DOHH2 (cell line): ENCODE data around the gene RIT2.

Source experiments
- H3F3A ChIP-seq: fragments of 200-600 bp; sonication (generic), shearing (Covaris generic); 2 replicates; pipeline ENCODE4 v1.6.0; 2016; ENCODE audit warnings: antibody characterized with exemption, mild to moderate bottlenecking; ENCODE audit not compliant: control insufficient read depth, insufficient read depth
- H3K27ac ChIP-seq: fragments of 200-600 bp; sonication (generic); 2 replicates; pipeline ENCODE4 v1.5.1; 2014; ENCODE audit warnings: low read depth, mild to moderate bottlenecking, low read length, moderate library complexity
- H3K27me3 ChIP-seq: fragments of 200-600 bp; sonication (generic); 2 replicates; pipeline ENCODE4 v1.6.1; 2014; ENCODE audit warnings: mild to moderate bottlenecking, low read length, mixed read lengths; ENCODE audit not compliant: control insufficient read depth
- H3K36me3 ChIP-seq: fragments of 200-600 bp; sonication (generic); 2 replicates; pipeline ENCODE4 v1.6.1; 2014; ENCODE audit warnings: mild to moderate bottlenecking, low read length, moderate library complexity, mixed read lengths; ENCODE audit not compliant: control insufficient read depth
- H3K4me1 ChIP-seq: fragments of 200-600 bp; sonication (generic); 2 replicates; pipeline ENCODE4 v1.6.1; 2014; ENCODE audit warnings: mild to moderate bottlenecking, low read length, mixed read lengths; ENCODE audit not compliant: control insufficient read depth
- H3K4me2 ChIP-seq: fragments of 200-600 bp; sonication (generic); 2 replicates; pipeline ENCODE4 v1.6.0; 2014; ENCODE audit warnings: mild to moderate bottlenecking, low read length, moderate library complexity
- H3K4me3 ChIP-seq: fragments of 200-600 bp; sonication (generic); 2 replicates; pipeline ENCODE4 v1.5.1; 2014; ENCODE audit warnings: mild to moderate bottlenecking, low read length, mixed read lengths
- H3K79me2 ChIP-seq: fragments of 200-600 bp; sonication (generic); 2 replicates; pipeline ENCODE4 v1.6.1; 2014; ENCODE audit warnings: mild to moderate bottlenecking, low read length, mixed read lengths; ENCODE audit not compliant: control insufficient read depth
- H3K9me2 ChIP-seq: fragments of 200-600 bp; sonication (generic); replicated peaks from 2 replicates; pipeline ENCODE4 v1.6.1; 2014; ENCODE audit warnings: mild to moderate bottlenecking, low read length, mixed read lengths; ENCODE audit not compliant: control insufficient read depth
- H3K9me3 ChIP-seq: fragments of 200-600 bp; sonication (generic); 2 replicates; pipeline ENCODE4 v1.6.1; 2014; ENCODE audit warnings: antibody characterized with exemption, low read length, mixed read lengths; ENCODE audit not compliant: control insufficient read depth, insufficient read depth
- H4K20me1 ChIP-seq: fragments of 200-600 bp; sonication (generic); 2 replicates; pipeline ENCODE4 v1.6.0; 2014; ENCODE audit warnings: low read depth, mild to moderate bottlenecking, antibody characterized with exemption, low read length, moderate library complexity; ENCODE audit not compliant: control insufficient read depth, insufficient read depth
- EZH2phosphoT487 ChIP-seq: fragments of 200-600 bp; sonication (generic); IDR thresholded peaks from 2 replicates; pipeline ENCODE4 v1.6.1; 2017; ENCODE audit warnings: borderline replicate concordance, mild to moderate bottlenecking, antibody characterized with exemption, low read length, moderate library complexity, mixed read lengths
- TF ChIP-seq, protein P1 (sequence below): fragments of 200-600 bp; sonication (generic); IDR thresholded peaks from one replicate; pipeline ENCODE4 v1.5.1; 2014; ENCODE audit warnings: antibody characterized with exemption, mild to moderate bottlenecking, low read depth, low read length; ENCODE audit not compliant: poor library complexity, severe bottlenecking

The RIT2 gene

GRCh38 chr18:43031169-43031568 lies 84.3 kb downstream of the RIT2 start:
- H3K27me3 ChIP-seq = no peaks in the 10 kb centered on the region
- no peak overlapping the region for H3K4me3 ChIP-seq
- H3K9me3 ChIP-seq = no peaks in the 10 kb centered on the region
- H3K9me2 ChIP-seq = no peaks in the 10 kb centered on the region
- H3K79me2 ChIP-seq = no peaks in the 10 kb centered on the region
- no peaks in the 10 kb centered on the region for H4K20me1 ChIP-seq
- H3K4me2 ChIP-seq = no peak overlapping the region
- H3K27ac ChIP-seq = no peak overlapping the region
- no peaks in the 10 kb centered on the region for H3K36me3 ChIP-seq
- no peak for TF ChIP-seq EZH2phosphoT487
- TF ChIP-seq, protein P1, sequence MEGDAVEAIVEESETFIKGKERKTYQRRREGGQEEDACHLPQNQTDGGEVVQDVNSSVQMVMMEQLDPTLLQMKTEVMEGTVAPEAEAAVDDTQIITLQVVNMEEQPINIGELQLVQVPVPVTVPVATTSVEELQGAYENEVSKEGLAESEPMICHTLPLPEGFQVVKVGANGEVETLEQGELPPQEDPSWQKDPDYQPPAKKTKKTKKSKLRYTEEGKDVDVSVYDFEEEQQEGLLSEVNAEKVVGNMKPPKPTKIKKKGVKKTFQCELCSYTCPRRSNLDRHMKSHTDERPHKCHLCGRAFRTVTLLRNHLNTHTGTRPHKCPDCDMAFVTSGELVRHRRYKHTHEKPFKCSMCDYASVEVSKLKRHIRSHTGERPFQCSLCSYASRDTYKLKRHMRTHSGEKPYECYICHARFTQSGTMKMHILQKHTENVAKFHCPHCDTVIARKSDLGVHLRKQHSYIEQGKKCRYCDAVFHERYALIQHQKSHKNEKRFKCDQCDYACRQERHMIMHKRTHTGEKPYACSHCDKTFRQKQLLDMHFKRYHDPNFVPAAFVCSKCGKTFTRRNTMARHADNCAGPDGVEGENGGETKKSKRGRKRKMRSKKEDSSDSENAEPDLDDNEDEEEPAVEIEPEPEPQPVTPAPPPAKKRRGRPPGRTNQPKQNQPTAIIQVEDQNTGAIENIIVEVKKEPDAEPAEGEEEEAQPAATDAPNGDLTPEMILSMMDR = no peak
- no peaks in the 10 kb centered on the region for H3F3A ChIP-seq
- H3K4me1 ChIP-seq = no peaks in the 10 kb centered on the region

GRCh38 chr18:43029414-43029813 lies 86.1 kb downstream of the RIT2 start:
- Histone ChIP-seq H3K4me2 (no peak overlapping the region), H3K79me2 (no peaks in the 10 kb centered on the region), H3K27ac (no peak overlapping the region), H3K36me3 (no peaks in the 10 kb centered on the region), H3K4me3 (no peak overlapping the region), H3K9me2 (no peaks in the 10 kb centered on the region), H3K9me3 (no peaks in the 10 kb centered on the region), H3K27me3 (no peaks in the 10 kb centered on the region), H4K20me1 (no peaks in the 10 kb centered on the region), H3K4me1 (no peaks in the 10 kb centered on the region), H3F3A (no peaks in the 10 kb centered on the region)
- TF ChIP-seq EZH2phosphoT487 = no peak
- TF ChIP-seq, protein P1 = no peak

DNA sequence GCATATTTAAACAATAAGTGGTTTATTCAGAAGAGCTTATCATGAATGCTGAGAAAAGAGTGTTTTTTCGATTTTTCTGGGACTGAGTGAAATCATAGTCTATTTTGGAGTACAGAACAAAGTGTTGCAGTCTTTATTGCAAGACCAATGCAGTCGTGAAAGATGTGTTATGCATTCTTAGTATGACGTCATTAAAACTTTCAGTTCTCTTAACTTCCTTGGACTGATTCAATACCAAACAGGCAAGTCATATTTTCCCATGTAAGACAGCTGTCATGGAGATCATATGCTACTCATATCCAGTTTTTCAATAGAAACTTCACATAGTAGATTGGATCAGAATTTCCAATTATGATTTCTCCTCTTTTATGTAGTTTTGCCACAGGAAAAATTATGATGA lies 92.6 kb downstream of the RIT2 start:
- H3K79me2 ChIP-seq = no peaks in the 10 kb centered on the region
- no peak overlapping the region for H3K27ac ChIP-seq
- no peaks in the 10 kb centered on the region for H4K20me1 ChIP-seq
- H3K4me3 ChIP-seq = no peak overlapping the region
- no peak overlapping the region for H3K4me2 ChIP-seq
- H3K9me2 ChIP-seq = no peaks in the 10 kb centered on the region
- H3K9me3 ChIP-seq = no peaks in the 10 kb centered on the region
- no peaks in the 10 kb centered on the region for H3F3A ChIP-seq
- no peaks in the 10 kb centered on the region for H3K27me3 ChIP-seq
- TF ChIP-seq, protein P1 = no peak
- TF ChIP-seq EZH2phosphoT487 = no peak
- H3K36me3 ChIP-seq = no peaks in the 10 kb centered on the region
- H3K4me1 ChIP-seq = no peaks in the 10 kb centered on the region

DNA sequence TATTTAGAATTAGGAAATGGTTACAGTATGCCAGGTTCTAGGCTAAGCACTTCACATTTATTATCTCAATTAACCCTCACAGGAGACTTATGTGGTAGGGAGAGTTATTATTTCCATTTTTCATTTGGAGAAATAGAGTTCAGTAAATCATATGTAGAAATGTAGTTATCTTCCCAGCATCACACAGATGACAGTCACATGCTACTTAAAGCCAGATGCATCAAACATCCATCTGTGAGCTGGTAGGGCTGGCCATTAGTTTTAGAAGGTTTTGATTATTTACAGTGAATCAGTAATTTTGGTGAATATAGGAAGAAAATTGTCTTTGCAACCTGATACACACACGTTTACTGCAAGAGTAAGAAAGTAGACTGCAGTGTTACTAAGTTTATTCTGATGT lies 97.9 kb downstream of the RIT2 start:
- H3K27me3 ChIP-seq = no peaks in the 10 kb centered on the region
- no peak overlapping the region for H3K27ac ChIP-seq
- no peaks in the 10 kb centered on the region for H3F3A ChIP-seq
- TF ChIP-seq, protein P1 = no peak
- no peak for TF ChIP-seq EZH2phosphoT487
- no peak overlapping the region for H3K4me2 ChIP-seq
- no peak overlapping the region for H3K4me3 ChIP-seq
- no peaks in the 10 kb centered on the region for H3K36me3 ChIP-seq
- H3K9me2 ChIP-seq = no peaks in the 10 kb centered on the region
- no peaks in the 10 kb centered on the region for H3K4me1 ChIP-seq
- no peaks in the 10 kb centered on the region for H3K79me2 ChIP-seq
- H3K9me3 ChIP-seq = no peaks in the 10 kb centered on the region
- H4K20me1 ChIP-seq = no peaks in the 10 kb centered on the region
